ENCODE measurements around the gene UBE3D. TPM values are rescaled to one million over a fixed set of nuclear protein-coding genes. Genes with fewer than 3 reads are reported as not detected.
"Not testable (repeated sequence)": the region's sequence is repeated elsewhere in the genome, so short reads cannot be mapped to it uniquely, and the experiment has no call there.

Gene UBE3D
- total RNA-seq, 1 donor from 2014 or later = 5.3 TPM

- Histone ChIP-seq H3K9me3 (no peaks in the 10 kb centered on the region), H3K4me3 (no peak overlapping the region), H3K36me3 (no peaks in the 10 kb centered on the region), H3K4me1 (no peaks in the 10 kb centered on the region), H3K27ac (no peak overlapping the region), H3K27me3 (ENCODE audit: low read depth) (no peaks in the 10 kb centered on the region)
- ATAC-seq = no peak
- intact Hi-C loops (cut with DNase I) = no loop called here
- DNase-seq = no peak
- TF ChIP-seq, protein P1, sequence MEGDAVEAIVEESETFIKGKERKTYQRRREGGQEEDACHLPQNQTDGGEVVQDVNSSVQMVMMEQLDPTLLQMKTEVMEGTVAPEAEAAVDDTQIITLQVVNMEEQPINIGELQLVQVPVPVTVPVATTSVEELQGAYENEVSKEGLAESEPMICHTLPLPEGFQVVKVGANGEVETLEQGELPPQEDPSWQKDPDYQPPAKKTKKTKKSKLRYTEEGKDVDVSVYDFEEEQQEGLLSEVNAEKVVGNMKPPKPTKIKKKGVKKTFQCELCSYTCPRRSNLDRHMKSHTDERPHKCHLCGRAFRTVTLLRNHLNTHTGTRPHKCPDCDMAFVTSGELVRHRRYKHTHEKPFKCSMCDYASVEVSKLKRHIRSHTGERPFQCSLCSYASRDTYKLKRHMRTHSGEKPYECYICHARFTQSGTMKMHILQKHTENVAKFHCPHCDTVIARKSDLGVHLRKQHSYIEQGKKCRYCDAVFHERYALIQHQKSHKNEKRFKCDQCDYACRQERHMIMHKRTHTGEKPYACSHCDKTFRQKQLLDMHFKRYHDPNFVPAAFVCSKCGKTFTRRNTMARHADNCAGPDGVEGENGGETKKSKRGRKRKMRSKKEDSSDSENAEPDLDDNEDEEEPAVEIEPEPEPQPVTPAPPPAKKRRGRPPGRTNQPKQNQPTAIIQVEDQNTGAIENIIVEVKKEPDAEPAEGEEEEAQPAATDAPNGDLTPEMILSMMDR (IDR thresholded peaks at IDR 0.05) = no peak
These were observed 23.1 kb downstream of the UBE3D start for GRCh38 chr6:83042467-83043053.

DNA sequence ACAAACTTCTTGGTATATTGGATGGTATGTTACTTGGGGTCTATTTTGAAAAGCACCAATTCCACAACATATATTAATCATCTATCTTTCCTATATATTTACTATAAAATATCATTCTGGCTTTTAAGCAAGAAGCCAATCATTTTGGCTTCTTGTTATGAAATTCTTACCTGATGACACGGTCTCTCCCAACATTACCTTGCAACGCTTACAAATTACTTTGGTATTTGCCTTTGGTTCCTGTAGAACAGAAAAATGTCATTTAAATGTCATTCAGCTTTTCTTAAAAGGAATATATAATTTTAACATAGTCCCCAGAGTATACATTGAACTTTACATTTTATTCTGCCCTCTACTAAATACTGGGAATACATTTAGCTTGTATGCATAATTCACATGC, 27.4 kb downstream of the UBE3D start:
- no peaks in the 10 kb centered on the region for H3K27me3 ChIP-seq (ENCODE audit: low read depth)
- intact Hi-C loops (cut with DNase I) = no loop called here
- DNase-seq = no peak
- no peak overlapping the region for H3K27ac ChIP-seq
- no peak overlapping the region for H3K4me3 ChIP-seq
- TF ChIP-seq, protein P1 (IDR thresholded peaks at IDR 0.05) = no peak
- no peaks in the 10 kb centered on the region for H3K36me3 ChIP-seq
- no peaks in the 10 kb centered on the region for H3K9me3 ChIP-seq
- ATAC-seq = no peak
- H3K4me1 ChIP-seq = no peaks in the 10 kb centered on the region

- Histone ChIP-seq H3K27ac (no peak overlapping the region), H3K9me3 (no peaks in the 10 kb centered on the region), H3K27me3 (ENCODE audit: low read depth) (no peaks in the 10 kb centered on the region), H3K4me1 (no peaks in the 10 kb centered on the region), H3K36me3 (no peaks in the 10 kb centered on the region), H3K4me3 (no peak overlapping the region)
- no peak for ATAC-seq
- TF ChIP-seq, protein P1 (IDR thresholded peaks at IDR 0.05) = no peak
- intact Hi-C loops (cut with DNase I) = no loop called here
- no peak for DNase-seq
These were observed 34.0 kb downstream of the UBE3D start for GRCh38 chr6:83031689-83032088.

DNA sequence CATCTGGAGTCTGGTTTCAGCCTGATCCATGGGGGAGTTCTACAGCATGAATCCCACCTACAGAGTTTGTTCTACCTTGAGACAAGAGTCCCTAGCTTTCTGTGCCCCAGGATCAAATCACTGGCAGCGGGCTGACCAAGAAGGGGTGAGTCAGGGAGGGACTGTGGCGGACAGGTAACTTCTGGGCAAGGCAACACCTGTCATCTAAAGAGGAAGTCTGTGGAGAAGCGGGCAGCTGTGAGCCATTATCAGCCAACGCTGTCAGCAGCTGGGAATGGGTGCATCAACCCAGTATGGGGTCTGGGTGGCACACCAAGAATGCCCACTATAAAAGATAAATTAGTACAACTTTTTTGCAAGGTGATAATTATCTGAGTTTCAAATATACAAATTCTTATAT, 45.9 kb downstream of the UBE3D start:
- no peaks in the 10 kb centered on the region for H3K4me1 ChIP-seq
- no peaks in the 10 kb centered on the region for H3K27me3 ChIP-seq (ENCODE audit: low read depth)
- H3K36me3 ChIP-seq = peaks cover 28% of the 10 kb centered on the region
- H3K27ac ChIP-seq = no peak overlapping the region
- TF ChIP-seq, protein P1 (IDR thresholded peaks at IDR 0.05) = no peak
- ATAC-seq (no peak), DNase-seq (no peak)
- peaks cover 6% of the 10 kb centered on the region for H3K9me3 ChIP-seq
- intact Hi-C loops (cut with DNase I) = no loop called here
- no peak overlapping the region for H3K4me3 ChIP-seq

- intact Hi-C loops (cut with DNase I) = not testable (repeated sequence)
These were observed 54.5 kb downstream of the UBE3D start for GRCh38 chr6:83011131-83011530.

GRCh38 chr6:83008626-83009025, 57.0 kb downstream of the UBE3D start:
- DNase-seq = no peak
- Histone ChIP-seq H3K9me3 (no peaks in the 10 kb centered on the region), H3K4me1 (peaks cover 9% of the 10 kb centered on the region), H3K27ac (no peak overlapping the region), H3K36me3 (no peaks in the 10 kb centered on the region), H3K4me3 (no peak overlapping the region), H3K27me3 (ENCODE audit: low read depth) (no peaks in the 10 kb centered on the region)
- intact Hi-C loops (cut with DNase I) = no loop called here
- TF ChIP-seq, protein P1 (IDR thresholded peaks at IDR 0.05) = no peak
- ATAC-seq = no peak

More at GRCh38 chr6:83011131-83011530, 54.5 kb downstream of the UBE3D start:
- H3K27ac ChIP-seq; H3K36me3 ChIP-seq; H3K4me1 ChIP-seq; H3K27me3 ChIP-seq (ENCODE audit: low read depth); DNase-seq; ATAC-seq; H3K9me3 ChIP-seq; H3K4me3 ChIP-seq: not testable (repeated sequence)
